Anterior cingulate cortex (tissue), 58 donors: ENCODE data around the gene DEPDC1B.
A peak's percentile ranks its signal among the peaks of the same experiment; 100 is the strongest.
"Not testable (repeated sequence)": the region's sequence is repeated elsewhere in the genome, so short reads cannot be mapped to it uniquely, and the experiment has no call there.

Experiments
- DNase-seq, 58 donors: peaks; one replicate each; lab custom pipeline; 2025; lab: John Stamatoyannopoulos, UW

Gene DEPDC1B

GRCh38 chr5:60651872-60652620 lies 47.9 kb downstream of the DEPDC1B start:
- DNase-seq = no peak

GRCh38 chr5:60649288-60649917 lies 50.6 kb downstream of the DEPDC1B start:
- DNase-seq = peak in 1 of 58 donors; percentile 3

- no peak for DNase-seq
Observed at GRCh38 chr5:60648175-60648574, 51.8 kb downstream of the DEPDC1B start.

- no peak for DNase-seq
Observed at GRCh38 chr5:60640901-60641300, 59.1 kb downstream of the DEPDC1B start.

- no peak for DNase-seq
Observed at GRCh38 chr5:60639544-60639943, 60.4 kb downstream of the DEPDC1B start.

- DNase-seq = no peak
Observed at GRCh38 chr5:60638300-60638699, 61.7 kb downstream of the DEPDC1B start.

GRCh38 chr5:60636644-60637043 lies 63.3 kb downstream of the DEPDC1B start:
- DNase-seq = no peak

- DNase-seq = no peak
Observed at GRCh38 chr5:60636001-60636400, 64.0 kb downstream of the DEPDC1B start.

- DNase-seq = peak in 1 of 58 donors; percentile 3
Observed at GRCh38 chr5:60634051-60634450, 65.9 kb downstream of the DEPDC1B start.

- DNase-seq = peak in 1 of 58 donors; percentile 2
Observed at GRCh38 chr5:60633341-60633740, 66.6 kb downstream of the DEPDC1B start.

GRCh38 chr5:60632153-60632552 lies 67.8 kb downstream of the DEPDC1B start:
- peak in 1 of 58 donors; percentile 2 for DNase-seq

GRCh38 chr5:60630836-60631235 lies 69.1 kb downstream of the DEPDC1B start:
- no peak for DNase-seq

GRCh38 chr5:60630179-60630578 lies 69.8 kb downstream of the DEPDC1B start:
- DNase-seq = no peak

GRCh38 chr5:60624875-60625274 lies 75.1 kb downstream of the DEPDC1B start:
- not testable (repeated sequence) for DNase-seq

GRCh38 chr5:60620752-60621151 lies 79.2 kb downstream of the DEPDC1B start:
- DNase-seq = not testable (repeated sequence)

- no peak for DNase-seq
Observed at GRCh38 chr5:60613826-60614225, 86.1 kb downstream of the DEPDC1B start.

GRCh38 chr5:60611099-60611740 lies 88.7 kb downstream of the DEPDC1B start:
- no peak for DNase-seq

GRCh38 chr5:60604771-60605170 lies 95.2 kb downstream of the DEPDC1B start:
- DNase-seq = no peak

GRCh38 chr5:60598424-60598823 lies 101.5 kb downstream of the DEPDC1B start:
- DNase-seq = no peak

- no peak for DNase-seq
Observed at GRCh38 chr5:60597572-60598320, 102.2 kb downstream of the DEPDC1B start.
